NCI-H748 (cell line): Measurements from ENCODE around the gene MPHOSPH8.
A peak's percentile ranks its signal among the peaks of the same experiment; 100 is the strongest.
"Not testable (repeated sequence)": the region's sequence is repeated elsewhere in the genome, so short reads cannot be mapped to it uniquely, and the experiment has no call there.

Experiments
- DNase-seq: peaks from one replicate; lab custom pipeline; 2025; ENCODE audit not compliant: unreplicated experiment; lab: John Stamatoyannopoulos, UW

Gene MPHOSPH8

DNA sequence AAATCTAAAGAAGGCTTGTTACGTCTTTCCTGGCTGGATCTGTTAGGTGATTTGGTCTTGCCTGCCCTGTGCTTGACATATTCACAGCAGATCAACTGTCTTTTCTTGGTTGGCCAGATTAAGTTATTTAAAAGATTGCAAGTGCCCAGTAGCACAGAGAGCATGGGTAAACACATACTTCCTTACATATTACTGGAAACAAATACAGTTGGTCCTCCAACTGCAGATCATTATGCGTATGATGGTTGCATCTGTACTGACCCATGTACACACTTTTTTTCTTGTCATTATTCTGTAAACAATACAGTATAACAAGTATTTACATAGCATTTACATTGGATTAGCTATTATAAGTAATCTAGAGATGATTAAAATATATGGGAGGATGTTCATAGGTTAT, 9.2 kb upstream of the MPHOSPH8 start:
- no peak for DNase-seq

DNA sequence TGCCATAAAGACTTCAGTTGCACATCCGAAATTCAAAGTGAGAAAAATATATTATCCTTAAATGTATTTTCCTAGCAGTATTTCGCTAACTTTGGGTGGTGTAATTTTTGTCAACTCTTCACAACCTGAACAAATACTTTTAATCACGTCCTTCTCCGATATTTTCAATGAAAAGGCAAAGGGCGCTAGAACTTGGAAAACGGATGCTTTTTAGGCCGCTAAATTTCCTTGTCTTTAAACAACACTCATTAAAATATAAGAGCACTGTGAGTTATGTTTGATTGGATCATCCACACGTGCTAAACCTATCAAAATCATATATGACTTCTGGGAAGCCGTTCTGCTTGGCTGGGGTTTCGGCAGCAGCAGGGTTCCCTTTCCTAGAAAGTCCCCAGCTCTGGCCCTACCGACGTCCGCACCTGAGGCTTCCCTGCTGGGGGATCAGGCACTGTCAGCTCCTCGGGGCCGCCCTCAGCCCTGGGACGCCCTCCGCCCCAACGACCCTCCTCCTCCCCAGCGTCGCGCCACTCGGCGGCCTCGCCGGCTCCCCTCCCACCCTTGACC, 462 bp upstream of the MPHOSPH8 start:
- no peak for DNase-seq

DNA sequence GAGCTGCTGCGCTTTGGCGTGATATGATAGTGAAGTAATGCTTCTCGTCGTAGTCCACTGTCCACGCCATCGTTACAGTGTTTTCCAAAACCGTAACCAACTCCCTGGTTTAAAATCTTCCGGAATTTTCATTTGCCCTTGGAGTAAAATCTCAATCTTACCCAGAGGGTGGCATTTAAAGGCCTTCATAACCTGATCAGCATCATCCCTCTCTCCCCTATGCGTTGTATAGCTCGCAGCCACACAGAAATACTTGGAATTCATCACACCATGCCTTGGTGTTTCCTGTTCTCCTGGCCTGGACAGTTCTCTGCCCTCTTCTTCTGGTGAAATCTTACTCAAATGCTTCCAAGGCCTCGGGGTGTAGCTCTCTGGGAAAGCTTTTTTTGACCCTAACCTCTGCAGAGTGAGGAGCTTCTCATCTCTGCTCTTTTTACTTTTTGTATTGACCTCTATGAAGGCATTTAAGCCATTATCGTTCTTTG, 839 bp downstream of the MPHOSPH8 start:
- DNase-seq: peak; percentile 63

DNA sequence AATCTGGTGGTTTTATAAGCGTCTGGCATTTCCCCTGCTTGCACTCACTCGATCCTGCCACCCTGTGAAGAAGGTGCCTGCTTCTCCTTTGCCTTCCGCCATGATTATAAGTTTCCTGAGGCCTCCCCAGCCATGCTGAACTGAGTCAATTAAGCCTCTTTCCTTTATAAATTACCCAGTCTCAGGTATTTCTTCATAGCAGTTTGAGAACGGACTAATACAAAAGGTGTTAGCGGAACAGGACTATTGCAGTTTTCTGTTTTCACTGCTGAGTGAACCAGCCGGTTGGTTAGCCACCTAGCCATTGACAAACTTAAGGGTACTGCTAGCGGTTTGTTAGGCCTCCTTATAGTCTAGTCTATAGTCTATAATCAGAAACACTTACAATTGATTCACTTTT, 2.5 kb downstream of the MPHOSPH8 start:
- DNase-seq: not testable (repeated sequence)

DNA sequence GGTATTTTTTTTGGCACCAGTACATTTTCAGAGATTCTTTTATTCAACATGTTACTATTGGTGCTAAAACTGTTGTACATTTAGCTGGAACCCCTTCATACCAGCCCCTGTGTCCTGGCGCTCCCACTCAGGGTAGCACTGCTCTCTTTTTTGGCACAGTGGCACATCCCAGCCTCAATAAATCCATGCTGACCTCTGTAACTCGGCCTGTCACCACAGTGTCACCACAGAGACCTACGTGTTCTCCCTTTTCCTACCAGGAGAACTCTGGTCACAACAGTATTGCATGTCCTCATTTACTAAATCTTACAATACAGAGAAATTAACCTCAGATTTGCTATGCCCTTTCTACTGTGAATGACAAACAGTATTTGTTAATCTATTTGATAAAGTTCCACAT, 10.2 kb downstream of the MPHOSPH8 start:
- DNase-seq: no peak

DNA sequence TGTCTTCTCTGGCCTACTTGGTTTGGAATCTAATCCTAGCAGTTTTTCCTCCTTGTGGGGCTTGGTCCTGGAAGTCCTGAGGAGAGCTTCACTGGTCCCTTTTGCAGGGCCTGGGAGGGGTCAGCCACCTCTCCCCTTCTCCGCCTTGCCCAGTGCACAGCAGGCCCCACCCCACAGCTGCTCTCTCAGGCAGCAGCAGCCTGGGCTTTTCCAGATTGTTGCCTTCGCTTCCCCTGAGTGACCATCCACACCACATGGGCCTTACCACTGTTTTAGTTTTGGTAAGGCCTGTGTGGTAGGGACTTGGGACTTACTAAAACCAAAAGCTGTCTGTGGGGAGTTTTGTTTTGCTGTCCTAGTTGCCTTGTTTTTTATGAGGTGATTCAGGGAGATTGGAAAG, 11.5 kb downstream of the MPHOSPH8 start:
- DNase-seq: no peak

DNA sequence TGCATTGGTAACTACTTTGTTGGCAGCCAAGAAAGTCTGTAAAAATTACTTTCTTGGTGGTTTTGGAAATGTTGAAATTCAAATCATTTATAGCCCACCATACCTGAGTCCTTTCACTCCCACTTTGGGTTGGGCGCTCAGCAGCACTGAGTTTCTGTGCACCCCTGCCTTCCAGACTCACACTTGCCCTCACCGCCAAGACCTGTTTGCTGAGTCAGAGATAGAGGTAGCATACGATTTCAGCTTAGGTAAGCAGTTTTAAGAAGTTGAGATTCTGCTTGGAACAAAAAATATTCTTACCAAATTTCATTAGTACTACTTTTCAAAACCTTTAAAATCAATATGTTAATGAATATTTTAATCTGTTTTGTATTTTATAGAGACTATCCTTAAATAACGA, 12.6 kb downstream of the MPHOSPH8 start:
- DNase-seq: no peak

DNA sequence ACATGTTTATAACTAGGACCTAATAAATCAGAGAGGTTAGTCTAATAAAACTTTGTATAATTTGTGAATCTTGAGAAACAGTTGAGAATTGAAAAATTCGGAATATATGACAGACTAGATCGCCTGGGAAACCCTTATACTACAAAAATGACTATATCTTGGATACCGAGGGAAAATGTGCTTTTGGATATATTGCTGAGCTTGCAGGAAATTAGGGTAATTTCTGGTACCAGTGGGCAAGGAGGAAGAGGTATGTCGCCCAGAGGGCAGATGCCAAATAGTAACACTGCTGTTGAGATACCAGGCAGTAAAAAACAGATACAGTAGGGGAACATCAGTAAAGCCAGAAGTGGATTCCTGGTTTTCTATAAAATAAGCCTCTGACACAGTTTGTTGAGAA, 17.3 kb downstream of the MPHOSPH8 start:
- no peak for DNase-seq

DNA sequence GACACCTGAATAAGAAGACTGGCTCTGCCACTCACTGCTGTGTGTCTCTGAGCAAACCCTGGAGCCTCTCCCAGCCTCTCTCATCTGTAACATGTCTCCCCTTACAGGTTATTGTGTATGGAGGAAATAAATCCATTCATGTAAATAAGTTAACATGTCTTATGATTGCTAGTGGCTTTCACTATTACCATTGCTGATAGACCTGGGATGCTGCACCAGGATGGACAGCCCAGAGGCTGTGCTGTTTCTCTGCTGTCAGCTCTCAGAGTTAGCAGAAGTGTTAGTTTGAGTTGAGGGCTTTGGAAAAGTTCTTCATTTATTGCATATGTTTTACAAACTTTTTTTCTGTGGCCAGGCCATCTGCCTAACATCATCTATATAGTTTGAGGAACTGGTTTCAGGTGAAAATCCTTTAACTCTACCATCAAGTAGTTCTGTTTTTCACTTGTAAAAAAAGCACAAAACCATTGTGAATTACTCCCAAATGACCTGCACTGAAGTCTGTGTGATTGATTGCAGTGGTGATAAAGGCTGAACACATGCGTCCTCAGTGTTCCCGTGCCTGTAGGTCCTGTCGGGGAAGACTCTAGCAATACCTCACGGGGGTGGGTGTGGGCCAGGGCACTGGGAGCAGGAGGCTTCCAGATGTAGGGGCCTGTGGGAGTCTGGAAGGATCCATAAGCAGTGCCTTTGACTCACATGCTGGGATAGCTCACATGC, 24.6 kb downstream of the MPHOSPH8 start:
- DNase-seq: no peak

DNA sequence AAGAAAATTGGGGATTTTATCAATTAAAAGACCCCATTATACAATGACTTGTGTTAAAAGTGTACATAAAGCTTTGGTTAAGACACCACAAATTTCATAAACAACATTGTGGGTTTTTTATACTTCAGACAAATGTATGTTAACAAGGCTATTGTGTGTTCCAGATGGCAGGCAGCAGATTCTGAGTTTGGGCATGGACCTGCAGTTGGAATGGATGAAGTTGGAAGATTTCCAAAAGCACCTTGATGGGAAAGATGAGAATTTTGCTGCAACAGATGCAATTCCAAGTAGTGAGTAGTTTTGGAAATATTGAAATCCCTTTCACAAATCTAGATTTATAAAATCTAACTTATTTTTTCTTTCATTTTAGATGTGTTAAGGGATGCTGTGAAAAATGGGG, 25.4 kb downstream of the MPHOSPH8 start:
- DNase-seq: no peak

DNA sequence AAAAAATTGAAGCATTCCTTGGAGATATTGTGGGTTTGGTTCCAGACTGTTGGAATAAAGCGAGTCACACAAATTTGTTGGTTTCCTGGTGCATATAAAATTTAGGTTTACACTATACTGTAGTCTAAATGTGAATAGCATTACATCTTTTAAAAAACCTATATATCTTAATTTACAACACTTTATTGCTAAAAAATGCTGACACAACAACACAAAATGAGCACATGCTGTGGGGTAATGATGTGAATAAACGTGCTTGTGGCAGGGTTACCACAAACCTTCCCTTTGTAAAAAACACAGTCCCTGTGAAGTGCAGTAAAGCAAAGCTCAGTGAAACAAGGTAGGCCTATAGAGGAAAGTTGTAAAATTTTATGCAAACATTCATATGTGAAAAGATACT, 27.7 kb downstream of the MPHOSPH8 start:
- no peak for DNase-seq

DNA sequence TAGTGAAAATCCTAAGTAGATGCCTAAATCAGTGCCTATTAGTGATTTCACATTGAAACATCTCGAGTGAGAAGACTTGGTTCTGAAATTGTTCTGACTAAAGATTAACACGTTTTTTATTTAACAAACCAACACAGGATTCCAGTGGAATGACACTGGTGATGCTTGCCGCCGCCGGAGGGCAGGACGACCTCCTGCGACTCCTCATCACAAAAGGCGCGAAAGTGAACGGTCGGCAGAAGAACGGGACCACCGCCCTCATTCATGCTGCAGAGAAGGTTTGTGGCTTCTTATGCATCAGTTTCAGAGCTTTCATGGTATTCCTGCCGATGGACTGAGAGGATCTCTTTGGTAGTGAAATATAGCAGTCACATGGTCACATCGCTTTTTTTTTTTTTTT, 28.1 kb downstream of the MPHOSPH8 start:
- no peak for DNase-seq

DNA sequence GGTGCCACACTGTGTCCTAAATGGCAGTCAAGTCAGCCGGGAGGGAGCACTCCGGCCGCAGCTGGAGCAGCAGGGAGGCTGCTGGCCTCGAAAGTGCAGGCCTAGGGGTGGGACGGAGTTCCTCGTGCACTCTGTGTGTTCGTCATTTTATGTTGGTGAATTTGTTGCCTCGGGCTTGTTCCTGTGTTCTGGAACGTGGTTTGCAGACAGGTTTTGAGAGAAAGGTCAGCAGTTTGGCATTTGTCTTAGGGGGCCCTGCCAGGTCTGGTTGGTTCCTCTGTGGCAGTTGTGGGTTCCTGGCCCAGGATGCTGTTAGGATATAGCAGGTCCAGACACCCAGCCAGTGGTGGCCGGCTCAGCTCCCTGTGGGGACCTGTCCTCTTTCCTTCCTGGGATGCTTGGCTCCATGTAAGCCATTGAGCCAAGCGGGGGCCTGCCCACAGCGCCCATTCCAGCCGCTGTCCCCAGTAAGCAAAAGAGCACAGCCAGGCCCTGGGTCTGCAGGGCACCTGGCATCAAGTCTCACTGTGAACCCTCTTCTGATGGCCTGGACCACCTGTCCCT, 30.0 kb downstream of the MPHOSPH8 start:
- no peak for DNase-seq

DNA sequence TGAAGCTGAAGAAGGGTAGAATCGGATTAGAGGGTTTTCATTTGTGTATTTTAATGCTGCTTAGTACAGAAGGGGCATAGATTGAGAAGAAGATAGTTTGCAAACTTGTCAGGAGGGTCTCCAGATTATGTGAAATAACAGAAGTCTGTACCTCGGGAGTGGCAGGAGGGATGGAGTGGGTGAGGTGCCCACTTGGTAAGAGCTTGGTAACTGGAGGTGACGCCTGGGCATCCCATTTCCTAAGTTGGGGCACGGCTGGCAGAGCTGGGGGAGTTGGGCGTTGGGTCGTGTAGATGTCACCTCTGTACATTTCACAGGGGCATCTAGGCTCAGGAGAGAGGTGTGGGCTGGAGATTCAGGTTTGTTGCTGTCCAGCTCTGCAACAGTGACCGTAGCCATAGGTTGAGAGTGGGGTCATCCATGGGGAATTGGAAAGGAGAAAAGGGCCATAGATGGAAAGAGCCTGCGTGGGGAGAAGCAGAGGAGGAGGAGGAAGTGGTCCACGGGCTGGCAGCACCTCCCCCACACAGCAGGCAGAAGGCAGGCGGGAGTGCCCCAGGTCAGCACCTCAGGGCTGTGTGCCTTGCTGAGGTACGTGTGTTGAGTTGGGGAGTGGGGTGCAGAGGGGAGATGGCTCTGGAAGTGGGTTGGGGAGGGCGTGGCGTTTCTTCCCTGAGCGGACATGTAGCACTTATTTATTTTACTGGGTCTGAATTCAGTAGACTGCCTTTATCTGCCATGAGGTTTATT, 31.2 kb downstream of the MPHOSPH8 start:
- DNase-seq: no peak

DNA sequence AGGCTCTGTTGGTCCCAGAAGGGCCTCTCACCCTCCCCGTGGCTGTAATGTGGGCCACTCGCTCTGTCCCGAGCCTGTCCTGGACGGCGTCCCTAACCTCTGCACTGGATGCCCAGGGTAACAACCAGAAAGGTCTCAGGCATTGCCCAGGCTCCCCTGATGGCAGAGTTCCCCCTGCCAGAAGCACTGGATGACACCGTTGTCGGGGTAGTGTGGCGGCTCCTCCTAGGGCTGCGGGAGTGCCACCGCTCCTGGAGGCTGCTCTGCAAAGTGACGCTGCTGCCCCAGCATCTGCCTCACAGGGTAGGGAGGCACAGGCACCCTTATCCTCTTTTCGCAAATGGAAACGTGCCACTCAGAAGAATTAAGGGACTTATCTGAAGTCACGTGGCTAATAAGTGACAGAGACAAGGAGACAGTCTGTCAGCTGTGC, 32.0 kb downstream of the MPHOSPH8 start:
- no peak for DNase-seq

DNA sequence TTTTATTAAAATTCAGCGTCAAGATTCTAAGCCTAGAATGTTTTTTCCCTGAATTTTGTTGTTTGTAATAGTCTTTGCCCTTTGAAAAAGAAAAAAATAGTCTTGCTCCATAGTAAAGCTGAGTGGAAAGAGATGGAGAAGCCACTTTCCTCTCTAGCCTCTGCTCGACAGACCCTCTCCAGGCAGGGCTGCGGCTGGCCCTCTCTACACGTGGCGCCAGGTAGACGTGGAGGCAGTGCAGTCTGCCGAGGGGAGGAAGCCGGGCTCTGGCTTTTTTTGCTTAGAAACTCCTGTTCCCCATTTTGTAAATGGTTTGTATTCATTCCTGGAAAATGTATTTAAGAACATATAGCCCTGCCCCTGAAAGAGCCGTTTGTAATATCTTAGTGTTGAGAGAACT, 35.3 kb downstream of the MPHOSPH8 start:
- no peak for DNase-seq

DNA sequence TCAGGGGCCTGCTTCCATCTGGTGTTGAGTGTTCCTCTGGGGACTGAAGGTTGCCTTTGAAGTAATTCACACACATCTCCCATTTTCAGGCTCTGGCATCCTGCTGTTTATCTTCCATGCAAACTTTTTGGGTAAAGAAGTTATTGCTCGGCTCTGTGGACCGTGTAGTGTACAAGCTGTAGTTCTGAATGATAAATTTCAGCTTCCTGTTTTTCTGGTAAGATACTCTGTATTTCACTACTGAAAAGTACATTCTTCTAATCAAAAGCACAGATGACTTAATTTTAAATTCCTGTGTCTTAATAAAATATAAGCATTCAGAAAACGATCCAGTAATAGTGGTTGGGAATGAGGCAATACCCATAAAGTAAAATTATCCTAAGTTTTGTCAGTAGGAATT, 36.7 kb downstream of the MPHOSPH8 start:
- no peak for DNase-seq

DNA sequence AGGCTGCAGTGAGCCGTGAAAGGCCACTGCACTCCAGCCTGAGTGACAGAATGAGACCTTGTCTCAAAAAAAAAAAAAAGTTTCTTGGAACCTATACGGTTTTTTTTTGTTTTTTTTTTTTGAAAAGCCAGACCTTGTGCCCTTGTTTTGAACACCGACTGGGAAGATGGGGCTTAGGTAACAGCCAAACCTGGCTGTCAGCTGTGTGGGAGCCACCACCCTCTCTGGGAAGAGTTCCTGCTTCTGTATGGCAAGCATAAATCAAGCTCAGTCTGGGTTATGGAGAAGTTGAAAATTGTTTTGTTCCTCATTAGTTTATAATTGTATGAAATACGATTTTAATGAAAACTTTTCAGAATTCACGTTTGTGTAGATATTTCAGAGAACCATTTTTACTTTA, 39.5 kb downstream of the MPHOSPH8 start:
- no peak for DNase-seq

DNA sequence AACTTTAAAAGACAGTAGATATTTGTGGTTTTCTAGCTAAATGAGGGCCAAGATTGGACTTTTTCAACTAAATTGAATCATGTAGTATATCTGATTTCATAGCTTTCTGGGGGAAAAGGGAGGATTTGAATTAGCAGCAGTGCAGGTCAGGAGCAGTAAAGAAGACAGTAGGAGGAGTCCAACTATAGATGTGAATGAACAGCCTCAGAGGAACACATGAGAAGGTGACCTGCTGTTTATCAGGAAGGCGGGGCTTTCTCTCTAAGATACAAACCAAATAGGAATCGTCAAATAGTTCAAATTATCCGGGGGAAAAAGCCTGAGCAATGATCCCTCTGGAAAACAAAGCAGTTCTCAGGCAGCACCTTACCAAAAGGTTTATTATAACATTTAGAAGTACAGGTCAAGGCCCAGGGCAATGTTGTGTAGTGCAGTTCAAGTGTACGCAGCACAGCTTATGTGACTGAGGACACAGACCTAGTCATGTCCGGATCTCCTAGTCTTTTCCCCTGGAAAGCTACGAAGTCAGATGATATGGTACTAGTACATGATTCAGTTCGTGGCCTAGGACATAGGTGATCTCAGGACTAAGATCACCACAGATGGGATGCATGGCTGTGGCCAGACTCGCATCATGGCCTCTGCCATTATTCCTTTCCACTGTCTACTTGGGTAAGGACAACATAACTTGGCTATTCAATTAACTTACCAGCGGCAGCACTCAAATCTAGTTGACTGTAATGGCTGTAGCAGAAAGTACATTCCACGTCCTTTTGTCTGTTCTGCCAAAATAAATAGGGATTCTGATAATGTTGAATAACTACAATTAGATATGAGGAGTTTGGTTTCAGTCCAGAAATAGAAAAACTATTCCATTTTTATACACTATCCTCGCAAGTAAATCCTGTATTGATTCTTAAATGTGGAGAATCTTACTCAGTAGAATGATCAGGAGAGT, 40.3 kb downstream of the MPHOSPH8 start:
- DNase-seq: no peak

DNA sequence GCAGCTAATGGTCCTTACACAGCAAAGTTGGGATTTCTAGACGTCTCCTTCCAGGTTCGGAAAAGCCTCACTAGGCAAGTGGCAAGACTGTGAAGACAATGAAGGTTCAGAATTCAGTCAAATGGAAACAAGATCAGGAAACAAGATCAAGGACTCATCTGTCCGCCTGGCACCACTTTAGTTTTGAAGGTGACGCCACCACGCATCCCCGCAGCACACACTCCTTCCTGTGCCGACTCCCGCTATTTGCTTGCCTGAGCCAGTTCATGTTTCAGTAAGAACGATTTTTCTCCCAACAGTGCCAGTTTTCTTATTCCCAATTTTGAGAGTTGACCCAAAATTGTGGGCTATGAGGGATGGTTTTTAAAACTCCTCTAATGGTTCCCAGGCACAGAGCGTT, 41.4 kb downstream of the MPHOSPH8 start:
- no peak for DNase-seq

DNA sequence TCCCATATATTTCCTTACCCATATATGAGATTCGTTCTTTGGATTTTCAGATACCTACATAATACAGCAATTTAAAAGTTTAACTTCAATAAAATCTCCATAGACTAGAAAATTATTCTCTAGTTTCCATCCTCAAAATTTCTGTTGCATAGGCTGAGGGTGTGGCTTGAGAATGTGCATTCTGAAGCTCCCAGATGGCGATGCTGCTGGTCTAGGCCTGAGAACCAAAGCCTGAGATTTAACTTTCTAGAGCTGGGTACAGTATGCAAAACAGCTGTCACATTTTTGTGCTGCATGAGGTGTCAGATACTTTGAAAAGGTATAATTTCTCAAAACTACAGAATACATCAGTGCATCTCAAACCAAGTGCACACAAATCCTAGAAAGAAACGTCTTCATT, 42.7 kb downstream of the MPHOSPH8 start:
- DNase-seq: no peak
